ENCODE measurements around the gene ATP13A5.

DNA sequence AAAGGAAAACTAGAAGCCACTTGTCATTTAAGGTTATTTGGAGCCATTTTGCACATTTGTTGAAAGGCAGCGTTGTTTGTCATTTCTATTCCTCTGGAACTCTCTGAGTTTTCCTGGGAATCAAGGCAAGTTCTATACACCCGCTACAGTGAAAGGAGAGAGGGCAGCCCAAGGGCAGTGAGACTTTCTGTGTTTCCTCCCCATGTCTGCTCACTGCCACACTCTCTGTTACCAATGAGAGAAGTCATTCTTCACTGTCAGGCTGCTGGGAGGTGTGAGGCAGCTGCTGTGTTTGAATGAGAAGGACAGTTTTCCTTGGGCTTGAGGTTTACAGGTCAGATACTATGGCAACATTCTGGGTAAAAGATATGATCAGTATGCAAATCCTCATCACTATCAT, 36.0 kb downstream of the ATP13A5 start:
- TF ChIP-seq, protein P1, sequence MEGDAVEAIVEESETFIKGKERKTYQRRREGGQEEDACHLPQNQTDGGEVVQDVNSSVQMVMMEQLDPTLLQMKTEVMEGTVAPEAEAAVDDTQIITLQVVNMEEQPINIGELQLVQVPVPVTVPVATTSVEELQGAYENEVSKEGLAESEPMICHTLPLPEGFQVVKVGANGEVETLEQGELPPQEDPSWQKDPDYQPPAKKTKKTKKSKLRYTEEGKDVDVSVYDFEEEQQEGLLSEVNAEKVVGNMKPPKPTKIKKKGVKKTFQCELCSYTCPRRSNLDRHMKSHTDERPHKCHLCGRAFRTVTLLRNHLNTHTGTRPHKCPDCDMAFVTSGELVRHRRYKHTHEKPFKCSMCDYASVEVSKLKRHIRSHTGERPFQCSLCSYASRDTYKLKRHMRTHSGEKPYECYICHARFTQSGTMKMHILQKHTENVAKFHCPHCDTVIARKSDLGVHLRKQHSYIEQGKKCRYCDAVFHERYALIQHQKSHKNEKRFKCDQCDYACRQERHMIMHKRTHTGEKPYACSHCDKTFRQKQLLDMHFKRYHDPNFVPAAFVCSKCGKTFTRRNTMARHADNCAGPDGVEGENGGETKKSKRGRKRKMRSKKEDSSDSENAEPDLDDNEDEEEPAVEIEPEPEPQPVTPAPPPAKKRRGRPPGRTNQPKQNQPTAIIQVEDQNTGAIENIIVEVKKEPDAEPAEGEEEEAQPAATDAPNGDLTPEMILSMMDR (IDR thresholded peaks at IDR 0.05; ENCODE audit: insufficient read depth, low read depth, low read length): no peak
- no peak for TF ChIP-seq EZH2 (IDR thresholded peaks at IDR 0.05; ENCODE audit: insufficient read depth, low read length)

All from astrocyte (in vitro differentiated cells and primary cell).